Adipocyte (in vitro differentiated cells): ENCODE measurements around the gene NAIF1.
"Not testable (repeated sequence)": the region's sequence is repeated elsewhere in the genome, so short reads cannot be mapped to it uniquely, and the experiment has no call there.

ENCODE experiments used
- DNase-seq: peaks from one replicate; pipeline ENCODE4 v3.0.0-alpha.2; 2015; ENCODE audit warnings: low read depth
- H3K27me3 ChIP-seq: replicated peaks from 2 replicates; pipeline ENCODE4 v1.7.0; 2013; ENCODE audit warnings: mild to moderate bottlenecking, low read length, moderate library complexity; ENCODE audit not compliant: control insufficient read depth, insufficient read depth
- H3K36me3 ChIP-seq: 2 replicates; pipeline ENCODE4 v1.7.0; 2013; ENCODE audit warnings: low read length, mild to moderate bottlenecking, moderate library complexity; ENCODE audit not compliant: control insufficient read depth, insufficient read depth, severe bottlenecking
- H3K4me1 ChIP-seq: 2 replicates; pipeline ENCODE4 v1.7.0; 2013; ENCODE audit warnings: mild to moderate bottlenecking, low read length, moderate library complexity; ENCODE audit not compliant: control insufficient read depth, insufficient read depth
- H3K4me3 ChIP-seq: 2 replicates; pipeline ENCODE4 v1.7.0; 2013; ENCODE audit warnings: mild to moderate bottlenecking, low read length, moderate library complexity
- H3K9ac ChIP-seq: 2 replicates; pipeline ENCODE4 v1.7.0; 2013; ENCODE audit warnings: mild to moderate bottlenecking, low read length, moderate library complexity
- H3K9me3 ChIP-seq: 2 replicates; pipeline ENCODE4 v1.7.0; 2013; ENCODE audit warnings: mild to moderate bottlenecking, low read length, moderate library complexity; ENCODE audit not compliant: control insufficient read depth

Gene NAIF1

GRCh38 chr9:128066713-128067644, at the start of gene NAIF1:
Gene NAIF1, minus strand, starts transcription at chr9:128067320. Its CDS starts 219 bp downstream, at chr9:128067101.
- Histone ChIP-seq H3K4me1 (peaks cover 48% of the 10 kb centered on the region), H3K9ac (peak within 1 kb of the TSS; percentile 93), H3K27me3 (no peaks in the 10 kb centered on the region), H3K9me3 (no peaks in the 10 kb centered on the region), H3K4me3 (peak within 1 kb of the TSS; percentile 95), H3K36me3 (peaks cover 7% of the 10 kb centered on the region)
- DNase-seq: peak; percentile 100

- no peaks in the 10 kb centered on the region for H3K4me1 ChIP-seq
- no peak overlapping the region for H3K9ac ChIP-seq
- peaks cover 6% of the 10 kb centered on the region for H3K36me3 ChIP-seq
- DNase-seq: no peak
- H3K27me3 ChIP-seq: no peaks in the 10 kb centered on the region
- H3K9me3 ChIP-seq: no peaks in the 10 kb centered on the region
- no peak overlapping the region for H3K4me3 ChIP-seq
Observed at GRCh38 chr9:128116104-128117083, 49.3 kb upstream of the NAIF1 start.

- Histone ChIP-seq H3K36me3 (no peaks in the 10 kb centered on the region), H3K4me1 (no peaks in the 10 kb centered on the region), H3K27me3 (no peaks in the 10 kb centered on the region), H3K9ac (no peak overlapping the region), H3K9me3 (no peaks in the 10 kb centered on the region), H3K4me3 (no peak overlapping the region)
- no peak for DNase-seq
Observed at GRCh38 chr9:128115187-128116103, 48.3 kb upstream of the NAIF1 start.

- H3K9ac ChIP-seq: no peak overlapping the region
- no peak for DNase-seq
- no peaks in the 10 kb centered on the region for H3K9me3 ChIP-seq
- no peaks in the 10 kb centered on the region for H3K27me3 ChIP-seq
- H3K4me1 ChIP-seq: no peaks in the 10 kb centered on the region
- no peak overlapping the region for H3K4me3 ChIP-seq
- no peaks in the 10 kb centered on the region for H3K36me3 ChIP-seq
Observed at GRCh38 chr9:128114326-128115186, 47.4 kb upstream of the NAIF1 start.

- no peak overlapping the region for H3K4me3 ChIP-seq
- H3K4me1 ChIP-seq: no peaks in the 10 kb centered on the region
- peaks cover 8% of the 10 kb centered on the region for H3K36me3 ChIP-seq
- no peaks in the 10 kb centered on the region for H3K27me3 ChIP-seq
- no peak overlapping the region for H3K9ac ChIP-seq
- no peaks in the 10 kb centered on the region for H3K9me3 ChIP-seq
- DNase-seq: no peak
Observed at GRCh38 chr9:128113526-128114325, 46.6 kb upstream of the NAIF1 start.

GRCh38 chr9:128111726-128112125, 44.6 kb upstream of the NAIF1 start:
- H3K9ac ChIP-seq, H3K27me3 ChIP-seq, DNase-seq, H3K4me1 ChIP-seq, H3K9me3 ChIP-seq, H3K4me3 ChIP-seq: not testable (repeated sequence)
- H3K36me3 ChIP-seq: peaks cover 28% of the 10 kb centered on the region

- peaks cover 47% of the 10 kb centered on the region for H3K36me3 ChIP-seq
- H3K9me3 ChIP-seq: no peaks in the 10 kb centered on the region
- DNase-seq: no peak
- H3K9ac ChIP-seq: no peak overlapping the region
- no peaks in the 10 kb centered on the region for H3K27me3 ChIP-seq
- H3K4me1 ChIP-seq: no peaks in the 10 kb centered on the region
- H3K4me3 ChIP-seq: no peak overlapping the region
Observed at GRCh38 chr9:128109050-128109709, 42.1 kb upstream of the NAIF1 start.

- peaks cover 55% of the 10 kb centered on the region for H3K36me3 ChIP-seq
- DNase-seq: no peak
- no peak overlapping the region for H3K9ac ChIP-seq
- no peaks in the 10 kb centered on the region for H3K27me3 ChIP-seq
- H3K4me3 ChIP-seq: no peak overlapping the region
- H3K4me1 ChIP-seq: no peaks in the 10 kb centered on the region
- H3K9me3 ChIP-seq: no peaks in the 10 kb centered on the region
Observed at GRCh38 chr9:128108269-128109049, 41.3 kb upstream of the NAIF1 start.
